22Rv1 (cell line): ENCODE data around the gene CLDN5.

Experiments
- CTCF ChIP-seq: fragments of 450-650 bp; IDR thresholded peaks from 2 replicates; pipeline ENCODE4 v1.5.1; 2017; ENCODE audit warnings: mild to moderate bottlenecking
- ZFX ChIP-seq: fragments of 450-650 bp; IDR thresholded peaks from 2 replicates; pipeline ENCODE4 v1.6.1; 2017; ENCODE audit warnings: antibody characterized with exemption, borderline replicate concordance

- TF ChIP-seq CTCF (no peak), ZFX (no peak)
These were observed 9.6 kb upstream of the CLDN5 start for GRCh38 chr22:19533857-19534256.
